ENCODE measurements around the gene RIMS4.

RIMS4 gene

DNA sequence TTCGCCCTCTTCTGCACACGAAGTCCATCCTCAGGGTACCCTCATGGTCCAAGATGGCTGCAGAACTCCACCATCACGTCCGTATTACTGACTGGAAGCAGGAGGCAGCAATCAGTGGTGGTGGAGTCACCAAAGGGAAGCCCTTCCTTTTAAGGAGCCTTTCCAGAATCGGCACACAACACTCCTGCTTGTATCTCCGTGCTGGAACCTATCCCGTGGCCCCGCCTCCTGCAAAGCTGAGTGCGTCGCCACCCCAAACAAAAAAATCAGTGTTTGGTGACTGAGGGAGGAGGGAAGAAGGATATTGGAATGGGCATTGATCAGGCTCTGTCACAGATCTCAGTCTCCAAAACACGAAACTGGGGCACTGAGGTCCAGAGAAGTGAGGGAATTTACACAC is 101.0 kb downstream of the RIMS4 start:
- TF ChIP-seq, protein P1, sequence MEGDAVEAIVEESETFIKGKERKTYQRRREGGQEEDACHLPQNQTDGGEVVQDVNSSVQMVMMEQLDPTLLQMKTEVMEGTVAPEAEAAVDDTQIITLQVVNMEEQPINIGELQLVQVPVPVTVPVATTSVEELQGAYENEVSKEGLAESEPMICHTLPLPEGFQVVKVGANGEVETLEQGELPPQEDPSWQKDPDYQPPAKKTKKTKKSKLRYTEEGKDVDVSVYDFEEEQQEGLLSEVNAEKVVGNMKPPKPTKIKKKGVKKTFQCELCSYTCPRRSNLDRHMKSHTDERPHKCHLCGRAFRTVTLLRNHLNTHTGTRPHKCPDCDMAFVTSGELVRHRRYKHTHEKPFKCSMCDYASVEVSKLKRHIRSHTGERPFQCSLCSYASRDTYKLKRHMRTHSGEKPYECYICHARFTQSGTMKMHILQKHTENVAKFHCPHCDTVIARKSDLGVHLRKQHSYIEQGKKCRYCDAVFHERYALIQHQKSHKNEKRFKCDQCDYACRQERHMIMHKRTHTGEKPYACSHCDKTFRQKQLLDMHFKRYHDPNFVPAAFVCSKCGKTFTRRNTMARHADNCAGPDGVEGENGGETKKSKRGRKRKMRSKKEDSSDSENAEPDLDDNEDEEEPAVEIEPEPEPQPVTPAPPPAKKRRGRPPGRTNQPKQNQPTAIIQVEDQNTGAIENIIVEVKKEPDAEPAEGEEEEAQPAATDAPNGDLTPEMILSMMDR (IDR thresholded peaks at IDR 0.05; ENCODE audit: borderline replicate concordance, insufficient read depth, low read depth, low read length), result no peak

GRCh38 chr20:44707018-44707579 is 103.2 kb downstream of the RIMS4 start:
- TF ChIP-seq, protein P1 (IDR thresholded peaks at IDR 0.05; ENCODE audit: borderline replicate concordance, insufficient read depth, low read depth, low read length), result no peak
- no peak overlapping the region for H3K4me3 ChIP-seq (ENCODE audit: low read depth, low read length)

More for the DNA sequence above, 101.0 kb downstream of the RIMS4 start:
- no peak overlapping the region for H3K4me3 ChIP-seq (ENCODE audit: low read depth, low read length)

- TF ChIP-seq, protein P1 (IDR thresholded peaks at IDR 0.05; ENCODE audit: borderline replicate concordance, insufficient read depth, low read depth, low read length), result no peak
- H3K4me3 ChIP-seq (ENCODE audit: low read depth, low read length), result no peak overlapping the region
Observed at GRCh38 chr20:44706301-44707017, 103.9 kb downstream of the RIMS4 start.

GRCh38 chr20:44705364-44706094 is 104.8 kb downstream of the RIMS4 start:
- H3K4me3 ChIP-seq (ENCODE audit: low read depth, low read length), result no peak overlapping the region
- TF ChIP-seq, protein P1 (IDR thresholded peaks at IDR 0.05; ENCODE audit: borderline replicate concordance, insufficient read depth, low read depth, low read length), result no peak

DNA sequence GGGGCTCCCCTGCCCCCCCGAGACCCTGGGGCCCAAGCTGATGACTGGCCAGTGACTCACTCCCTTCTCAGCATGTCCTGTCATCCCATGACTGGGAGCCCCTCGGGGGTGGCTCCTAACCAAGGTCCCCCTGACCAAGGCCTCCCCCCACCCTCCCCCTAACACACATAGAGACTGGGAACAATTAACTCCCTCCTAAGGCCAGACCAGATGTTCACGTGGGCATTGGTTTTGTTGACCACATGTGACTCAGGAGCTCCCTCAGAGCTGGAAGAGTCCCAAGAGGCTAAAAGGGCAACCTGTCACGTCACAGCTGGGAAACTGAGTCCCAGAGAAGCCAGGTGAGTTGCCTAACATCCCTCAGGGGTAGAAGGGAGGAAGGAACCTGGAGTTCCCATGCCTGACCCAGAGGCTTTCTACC is 105.8 kb downstream of the RIMS4 start:
- H3K4me3 ChIP-seq (ENCODE audit: low read depth, low read length), result no peak overlapping the region
- TF ChIP-seq, protein P1 (IDR thresholded peaks at IDR 0.05; ENCODE audit: borderline replicate concordance, insufficient read depth, low read depth, low read length), result no peak

- TF ChIP-seq, protein P1 (IDR thresholded peaks at IDR 0.05; ENCODE audit: borderline replicate concordance, insufficient read depth, low read depth, low read length), result no peak
- no peak overlapping the region for H3K4me3 ChIP-seq (ENCODE audit: low read depth, low read length)
Observed at GRCh38 chr20:44703956-44704488, 106.3 kb downstream of the RIMS4 start.
